NCI-H446 (cell line): ENCODE data around the gene GDF7.
A peak's percentile ranks its signal among the peaks of the same experiment; 100 is the strongest.

Experiments used
- DNase-seq, 2 experiments: peaks; one replicate each; lab custom pipeline; 2025; lab: John Stamatoyannopoulos, UW

The GDF7 gene

DNA sequence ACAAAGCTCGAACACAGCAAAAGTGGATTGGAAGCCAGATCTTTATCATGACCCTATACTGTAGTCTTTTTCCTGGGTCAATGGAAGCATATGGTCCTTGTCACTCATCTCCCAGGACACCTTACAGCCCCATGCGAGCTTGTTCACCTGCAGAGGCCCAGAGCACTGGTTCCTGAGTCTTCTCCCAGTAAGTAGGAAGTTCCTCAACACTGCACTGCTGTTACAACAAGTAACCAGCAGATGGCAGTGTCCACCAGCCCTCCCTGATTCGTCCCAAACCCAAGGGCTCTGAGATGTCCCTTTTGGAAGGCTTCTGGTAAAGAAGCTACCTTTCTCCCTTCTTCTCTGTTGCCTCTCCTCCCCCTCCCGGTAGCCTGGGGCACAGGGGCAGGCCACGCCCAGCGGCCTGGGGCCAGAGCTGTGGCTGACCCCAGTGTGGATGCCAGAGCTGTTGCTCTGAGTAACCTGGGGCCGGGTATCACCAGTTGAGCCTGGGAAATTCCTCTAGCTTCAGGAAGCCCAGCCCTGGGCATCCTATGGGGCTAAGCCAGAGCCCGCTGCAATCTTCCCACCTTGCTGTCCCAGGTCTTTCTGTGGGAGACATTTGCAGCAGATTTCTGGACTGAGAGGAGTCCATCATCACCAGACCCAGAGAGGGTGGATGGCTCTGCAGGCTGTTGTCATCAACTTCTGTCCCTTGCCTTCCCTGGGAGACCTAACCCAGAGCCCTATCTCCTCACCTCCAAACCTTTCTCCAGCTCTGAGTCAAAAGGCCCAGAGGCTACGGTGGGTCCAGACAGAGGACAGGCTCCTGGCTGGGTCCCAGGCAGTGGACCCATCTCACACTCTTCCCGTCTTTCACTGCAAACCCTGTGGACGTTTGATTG lies 5.3 kb upstream of the GDF7 start:
- peak; percentile 74 to 77 for DNase-seq

DNA sequence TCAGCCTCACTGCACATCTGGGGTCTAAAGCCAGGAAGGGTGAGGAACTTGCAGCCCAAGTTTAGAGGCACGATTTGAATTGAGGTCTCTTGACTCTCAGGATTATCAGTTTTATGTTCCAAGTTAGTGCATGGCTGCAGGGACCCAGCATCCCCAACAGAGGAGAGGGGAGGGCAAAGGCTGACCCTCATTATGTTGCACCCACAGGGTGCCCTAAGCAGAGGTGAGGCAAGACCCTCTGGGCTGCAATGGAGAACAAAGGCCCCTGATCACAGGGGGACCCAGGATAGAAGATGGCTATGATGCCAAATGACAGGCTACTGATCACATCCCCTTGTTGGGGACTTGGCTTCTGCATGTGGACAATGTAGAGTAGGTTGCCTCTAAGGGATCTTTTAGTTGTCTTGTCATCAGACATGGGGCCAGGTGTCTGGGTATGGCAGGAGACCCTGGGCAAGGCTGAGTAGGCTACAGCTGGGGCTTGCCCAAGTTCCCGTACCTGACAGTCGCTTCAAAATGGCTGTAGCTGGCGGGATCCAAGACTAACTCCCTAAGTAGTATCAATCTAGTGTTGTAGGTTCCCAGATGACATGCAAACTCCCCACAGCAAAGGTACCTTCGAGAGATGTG lies 4.5 kb upstream of the GDF7 start:
- no peak for DNase-seq

DNA sequence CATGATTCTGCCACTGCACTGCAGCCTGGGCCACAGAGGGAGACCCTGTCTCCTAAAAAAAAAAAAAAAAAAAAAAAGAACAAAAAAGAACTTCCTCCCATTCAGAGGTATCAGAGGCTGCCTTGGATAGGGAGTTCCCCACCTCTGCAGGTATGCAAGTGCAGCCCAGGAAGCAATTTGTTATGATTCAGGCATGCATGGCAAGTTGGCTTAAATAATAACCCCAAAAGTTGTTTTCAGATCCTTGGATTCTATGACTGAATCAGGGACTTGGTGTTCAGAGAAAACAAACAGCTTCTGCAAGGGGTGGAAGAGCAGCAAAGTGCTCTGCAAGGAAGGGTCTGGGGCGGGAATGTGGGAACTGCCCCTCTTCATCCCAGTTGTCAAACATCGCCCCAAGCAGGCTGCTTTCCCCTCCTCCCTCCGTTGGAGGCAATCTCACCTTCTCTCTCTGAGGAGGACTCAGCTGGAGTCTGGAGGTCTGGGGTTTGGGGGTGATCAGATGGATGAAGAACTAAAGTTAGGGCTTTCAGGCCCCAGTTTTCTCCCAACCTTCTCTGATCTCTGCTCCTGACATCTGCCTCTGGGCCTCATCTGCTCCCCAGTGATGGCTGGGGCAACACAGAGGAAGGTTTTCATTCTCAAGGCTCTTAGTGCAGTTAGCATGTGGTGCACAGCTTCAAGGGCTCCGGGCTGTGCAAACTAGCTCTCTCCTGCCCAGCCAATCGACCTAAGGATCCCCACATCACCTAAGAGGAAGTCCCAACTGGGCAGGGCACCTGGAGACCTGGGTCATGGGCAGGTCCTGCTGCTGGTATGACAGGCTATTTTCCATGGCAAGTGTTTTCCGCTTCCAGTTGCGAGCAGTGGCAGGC lies 3.5 kb upstream of the GDF7 start:
- DNase-seq = no peak

DNA sequence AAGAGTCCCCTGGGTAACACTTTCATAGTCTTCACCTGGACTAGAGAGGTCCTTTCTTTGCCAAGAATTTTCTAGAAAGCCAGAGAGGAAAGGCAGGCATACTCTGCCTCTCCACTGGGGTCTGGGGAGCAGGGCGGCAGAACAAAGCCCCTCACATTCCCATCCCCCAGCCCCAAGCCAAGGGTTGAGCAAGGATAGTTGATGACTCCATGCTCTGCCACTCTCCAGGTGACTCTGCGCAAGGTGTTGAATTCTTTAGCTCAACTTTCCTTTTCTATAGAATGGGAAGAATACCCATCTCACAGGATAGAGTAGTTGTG lies 2.9 kb upstream of the GDF7 start:
- DNase-seq = no peak

DNA sequence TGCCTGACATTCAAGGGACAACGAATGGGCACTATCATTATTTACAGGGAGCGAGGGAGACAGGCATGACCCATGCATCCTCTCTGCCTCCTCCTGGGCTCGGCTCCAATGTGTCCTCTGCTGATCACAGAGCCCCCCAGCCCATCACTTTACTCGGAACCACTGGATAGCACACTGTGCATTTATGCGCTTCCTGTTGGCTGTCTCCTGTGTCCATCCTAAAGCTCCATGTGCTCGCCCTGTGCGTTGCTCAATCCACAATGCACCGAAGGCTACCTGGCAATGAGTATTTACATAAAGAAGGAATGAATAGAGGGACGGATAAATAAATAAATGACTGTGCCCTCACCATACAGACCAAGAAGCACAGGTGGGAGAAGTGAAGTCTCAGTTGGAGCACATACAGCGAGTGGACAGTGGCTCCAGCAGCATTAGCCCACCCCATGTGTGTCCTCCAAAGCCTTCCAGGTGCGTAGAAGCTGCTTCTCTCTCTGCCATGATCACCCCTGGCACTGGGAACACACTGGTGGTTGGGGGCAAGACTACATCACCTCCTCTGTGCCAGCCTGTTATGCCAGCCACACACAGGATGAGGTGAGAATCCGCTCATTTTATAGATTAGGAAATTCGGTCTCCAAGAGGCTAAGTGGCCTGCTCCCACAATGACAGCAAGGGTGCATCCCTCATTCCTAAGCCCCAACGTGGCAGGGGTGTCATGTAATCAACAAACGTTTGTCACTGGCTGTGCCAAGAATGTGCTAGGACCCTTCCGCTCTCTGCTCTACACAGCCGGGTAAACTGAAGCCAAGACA lies 2.3 kb upstream of the GDF7 start:
- no peak for DNase-seq

DNA sequence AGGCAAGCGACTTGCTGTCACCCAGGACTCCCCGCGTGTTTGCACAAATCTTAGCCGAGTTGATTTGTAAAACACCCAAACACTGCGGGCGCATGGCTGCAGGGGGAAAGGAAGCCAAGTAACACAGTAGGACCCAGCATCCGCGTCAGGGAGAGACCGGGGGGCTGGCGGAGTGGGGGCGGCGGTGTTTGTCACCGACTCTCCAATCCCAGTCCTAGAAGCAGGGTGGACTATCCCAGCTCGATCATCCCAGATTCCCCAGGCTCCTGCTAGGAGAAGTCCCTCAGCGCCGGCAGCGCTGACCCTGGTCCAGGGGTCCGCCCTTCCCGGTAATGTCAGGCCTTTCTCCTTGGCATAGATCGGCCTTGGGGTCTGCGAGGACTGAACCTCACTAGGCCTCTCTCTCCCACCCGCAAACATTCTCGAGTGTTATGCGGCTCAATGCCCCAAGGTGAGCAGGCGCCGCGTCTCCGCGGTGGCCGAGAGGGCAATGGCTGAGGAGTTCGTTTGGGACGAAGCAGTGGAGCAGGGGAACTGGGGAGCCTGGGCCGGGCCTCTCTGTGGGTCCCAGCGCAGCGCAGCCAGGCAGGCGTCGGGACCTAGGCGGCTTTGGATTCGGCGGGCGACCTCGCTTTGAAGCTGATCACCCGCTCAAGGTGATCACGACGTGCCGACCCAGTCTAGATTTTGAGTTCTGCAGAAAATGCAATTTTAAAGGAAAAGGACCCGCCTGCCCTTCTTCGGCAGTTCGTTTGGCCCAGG lies 1.5 kb upstream of the GDF7 start:
- DNase-seq = no peak

DNA sequence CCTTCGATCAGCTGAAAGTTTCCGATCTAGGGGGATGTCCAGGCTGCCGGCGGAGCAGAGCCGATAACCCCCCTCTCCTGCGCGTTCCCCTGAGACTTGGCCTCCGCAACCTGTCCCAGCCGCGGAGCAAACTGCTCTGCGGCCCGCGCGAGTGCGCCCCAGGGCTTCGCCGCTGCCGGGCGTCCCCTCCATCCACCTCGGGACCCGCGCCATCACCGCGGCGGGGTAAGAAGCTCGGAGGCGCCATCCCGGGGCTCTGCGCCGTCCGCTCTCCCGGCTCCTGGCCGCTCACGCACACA lies 990 bp upstream of the GDF7 start:
- no peak for DNase-seq

DNA sequence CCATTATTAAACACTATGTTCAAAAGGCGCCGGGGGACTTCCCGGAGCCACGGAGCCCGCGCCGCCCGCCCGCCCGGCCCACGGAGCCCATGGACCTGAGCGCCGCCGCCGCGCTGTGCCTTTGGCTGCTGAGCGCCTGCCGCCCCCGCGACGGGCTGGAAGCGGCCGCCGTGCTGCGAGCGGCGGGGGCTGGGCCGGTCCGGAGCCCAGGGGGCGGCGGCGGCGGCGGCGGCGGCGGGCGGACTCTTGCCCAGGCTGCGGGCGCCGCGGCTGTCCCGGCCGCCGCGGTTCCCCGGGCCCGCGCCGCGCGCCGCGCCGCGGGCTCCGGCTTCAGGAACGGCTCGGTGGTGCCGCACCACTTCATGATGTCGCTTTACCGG lies 197 bp downstream of the GDF7 start:
- DNase-seq = no peak

DNA sequence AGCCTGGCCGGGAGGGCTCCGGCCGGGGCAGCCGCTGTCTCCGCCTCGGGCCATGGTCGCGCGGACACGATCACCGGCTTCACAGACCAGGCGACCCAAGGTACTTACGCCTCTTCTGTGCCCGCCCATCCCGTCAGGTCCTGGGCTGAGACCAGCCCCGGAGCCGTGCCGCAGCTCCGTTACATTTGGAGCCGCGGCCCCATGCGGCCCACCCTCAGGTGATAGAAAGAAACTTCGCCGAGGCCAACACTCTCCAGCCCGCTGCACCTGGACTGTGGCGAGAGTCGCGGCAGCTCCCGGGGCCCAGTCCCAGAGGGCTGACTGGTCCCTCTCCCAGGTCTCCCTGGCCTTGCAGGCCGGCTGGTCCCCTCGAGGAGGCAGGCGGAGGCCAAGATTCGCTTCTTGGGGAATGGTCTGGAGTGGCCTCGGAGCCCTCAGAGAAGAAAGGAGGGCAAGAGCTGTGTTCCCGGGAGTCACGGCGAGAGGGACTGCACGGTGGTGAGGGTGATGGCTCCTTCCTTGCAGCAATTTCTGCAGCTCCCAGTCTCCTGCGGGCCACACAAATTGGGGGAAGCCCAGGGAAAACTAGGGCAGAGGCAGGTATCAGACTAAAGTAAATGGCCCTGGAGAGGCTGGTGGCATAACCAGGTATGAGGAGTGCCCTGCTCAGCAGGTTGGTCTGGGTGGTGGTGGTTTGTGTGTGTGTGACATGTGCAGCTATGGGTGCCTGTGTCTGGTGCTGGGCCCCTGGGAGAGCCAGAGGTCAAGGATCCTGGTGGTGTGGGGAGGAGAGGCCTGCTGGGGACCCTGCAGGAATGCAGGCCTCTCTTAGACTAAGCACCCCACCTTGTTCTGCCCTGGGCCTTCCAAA lies 822 bp downstream of the GDF7 start:
- no peak for DNase-seq

DNA sequence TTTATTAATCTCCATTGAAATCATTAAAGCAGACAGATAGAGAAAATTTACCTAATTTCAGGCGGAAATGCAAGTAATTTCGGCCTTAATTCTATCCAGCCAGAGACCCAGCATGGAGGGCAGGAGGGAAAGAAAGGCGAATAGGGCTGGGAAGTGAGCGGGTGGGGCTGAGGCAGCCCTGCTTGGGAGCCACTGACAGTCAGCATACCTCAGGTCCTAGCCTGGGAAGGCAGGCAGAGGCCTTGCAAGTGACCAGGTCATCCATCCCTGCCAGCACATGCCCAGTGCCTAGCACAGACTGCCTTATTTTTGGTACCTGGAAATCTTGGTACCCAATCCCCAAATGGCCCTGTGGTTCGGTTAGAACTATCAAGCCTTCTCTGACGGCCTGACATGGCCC lies 1.5 kb downstream of the GDF7 start:
- no peak for DNase-seq

DNA sequence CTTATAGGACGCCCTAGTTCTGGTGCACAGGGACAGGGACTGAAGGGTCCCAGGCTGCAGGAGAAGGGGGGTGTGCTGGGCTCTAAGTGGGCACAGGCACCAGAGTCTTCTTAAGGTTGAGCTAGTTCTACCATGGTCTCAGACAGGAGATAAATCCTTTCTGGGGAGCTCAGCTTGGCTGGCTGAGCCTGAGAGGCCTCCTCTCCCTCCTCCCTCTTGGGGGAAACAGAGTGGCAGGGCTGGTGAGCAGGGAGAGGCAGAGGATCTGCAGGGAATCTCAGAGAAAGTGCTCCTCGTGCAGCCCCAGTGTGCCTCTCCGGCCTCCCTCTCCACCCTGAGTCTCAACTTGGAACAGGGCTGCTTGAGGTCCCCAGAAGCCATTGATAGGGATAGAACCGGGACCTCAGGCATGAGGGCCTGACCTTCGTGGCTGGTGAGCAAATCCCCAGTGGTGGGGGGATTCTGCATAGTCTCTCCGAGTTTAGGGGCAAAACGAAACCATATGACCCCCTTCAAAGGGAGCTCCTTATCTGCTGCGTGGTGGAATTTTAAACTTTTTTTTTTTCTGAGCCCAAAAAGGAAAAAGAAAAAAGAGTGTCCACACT lies 2.0 kb downstream of the GDF7 start:
- no peak for DNase-seq

DNA sequence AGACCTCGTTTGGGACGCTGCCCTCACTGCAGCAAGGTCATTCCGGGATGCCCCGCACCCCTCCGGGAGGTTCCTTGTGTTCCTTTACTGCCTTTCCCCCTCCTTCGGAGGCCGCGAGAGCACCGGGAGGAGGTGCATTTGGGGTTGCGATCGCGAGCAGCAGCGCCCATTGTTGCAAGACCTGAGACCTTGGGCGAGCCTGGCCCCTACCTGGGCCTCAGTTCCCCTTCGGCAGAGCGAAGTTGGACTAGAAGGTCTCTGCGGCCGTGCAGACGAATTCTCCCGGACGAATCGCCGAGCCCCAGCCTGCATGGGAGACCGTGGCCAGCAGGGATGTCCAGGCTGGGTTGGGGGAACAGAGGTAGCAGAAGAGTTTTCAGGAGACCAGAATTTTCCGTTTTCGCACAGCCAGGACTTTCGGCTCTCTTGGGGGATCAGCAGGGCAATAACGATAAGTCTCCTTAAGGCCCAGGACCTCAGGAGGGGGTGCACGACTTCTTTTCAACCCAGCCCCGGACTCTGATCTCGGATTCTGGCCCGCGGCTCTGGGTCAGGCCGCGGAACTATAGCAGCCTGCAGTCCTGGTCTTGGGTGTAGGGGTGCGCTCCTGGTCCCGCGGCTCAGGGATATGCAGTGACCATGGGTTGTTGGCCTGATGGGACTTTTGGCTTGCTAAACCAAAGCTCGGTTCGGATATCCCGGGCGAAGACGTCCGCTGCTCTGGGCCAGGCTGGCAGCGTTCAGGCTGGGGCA lies 2.8 kb downstream of the GDF7 start:
- no peak for DNase-seq

DNA sequence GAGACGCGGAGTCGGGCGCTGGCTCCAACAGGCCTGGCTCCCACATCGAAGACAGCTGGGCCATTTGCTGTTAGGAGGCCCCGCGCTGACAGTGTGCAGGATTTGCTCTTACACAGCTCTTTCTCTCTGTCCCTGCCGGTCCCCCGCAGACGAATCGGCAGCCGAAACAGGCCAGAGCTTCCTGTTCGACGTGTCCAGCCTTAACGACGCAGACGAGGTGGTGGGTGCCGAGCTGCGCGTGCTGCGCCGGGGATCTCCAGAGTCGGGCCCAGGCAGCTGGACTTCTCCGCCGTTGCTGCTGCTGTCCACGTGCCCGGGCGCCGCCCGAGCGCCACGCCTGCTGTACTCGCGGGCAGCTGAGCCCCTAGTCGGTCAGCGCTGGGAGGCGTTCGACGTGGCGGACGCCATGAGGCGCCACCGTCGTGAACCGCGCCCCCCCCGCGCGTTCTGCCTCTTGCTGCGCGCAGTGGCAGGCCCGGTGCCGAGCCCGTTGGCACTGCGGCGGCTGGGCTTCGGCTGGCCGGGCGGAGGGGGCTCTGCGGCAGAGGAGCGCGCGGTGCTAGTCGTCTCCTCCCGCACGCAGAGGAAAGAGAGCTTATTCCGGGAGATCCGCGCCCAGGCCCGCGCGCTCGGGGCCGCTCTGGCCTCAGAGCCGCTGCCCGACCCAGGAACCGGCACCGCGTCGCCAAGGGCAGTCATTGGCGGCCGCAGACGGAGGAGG lies 3.5 kb downstream of the GDF7 start:
- DNase-seq = no peak

DNA sequence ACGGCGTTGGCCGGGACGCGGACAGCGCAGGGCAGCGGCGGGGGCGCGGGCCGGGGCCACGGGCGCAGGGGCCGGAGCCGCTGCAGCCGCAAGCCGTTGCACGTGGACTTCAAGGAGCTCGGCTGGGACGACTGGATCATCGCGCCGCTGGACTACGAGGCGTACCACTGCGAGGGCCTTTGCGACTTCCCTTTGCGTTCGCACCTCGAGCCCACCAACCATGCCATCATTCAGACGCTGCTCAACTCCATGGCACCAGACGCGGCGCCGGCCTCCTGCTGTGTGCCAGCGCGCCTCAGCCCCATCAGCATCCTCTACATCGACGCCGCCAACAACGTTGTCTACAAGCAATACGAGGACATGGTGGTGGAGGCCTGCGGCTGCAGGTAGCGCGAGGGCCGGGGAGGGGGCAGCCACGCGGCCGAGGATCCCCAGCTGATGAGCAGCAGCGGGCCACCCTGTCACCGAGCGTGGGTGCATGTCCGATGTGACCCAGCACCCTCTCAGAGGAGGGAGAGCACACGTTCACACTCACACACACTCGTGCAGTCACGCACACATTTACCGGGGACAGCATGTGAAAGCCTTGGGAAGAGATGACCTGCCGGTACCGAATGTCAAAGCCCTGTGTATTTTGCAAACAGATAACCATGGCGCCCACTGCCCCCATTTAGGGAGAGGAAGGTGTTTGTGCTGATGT lies 4.2 kb downstream of the GDF7 start:
- DNase-seq = no peak

DNA sequence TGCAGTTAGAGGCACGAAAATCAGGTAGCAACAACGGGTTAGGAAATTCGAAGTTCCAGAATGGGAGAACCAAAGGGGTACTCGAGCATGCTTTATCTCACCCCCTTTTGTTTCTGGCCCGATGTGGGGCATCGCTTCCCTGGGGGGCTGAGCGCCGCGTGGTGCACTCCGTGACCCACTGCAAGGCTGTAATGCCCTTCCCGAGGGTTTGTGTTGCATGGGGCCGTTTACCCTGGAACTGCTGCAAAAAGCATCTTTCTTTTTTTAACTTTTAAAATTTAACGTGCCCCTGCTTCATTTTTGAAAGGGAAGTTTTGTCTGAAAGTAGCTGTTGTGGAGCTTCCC lies 4.8 kb downstream of the GDF7 start:
- DNase-seq = no peak

DNA sequence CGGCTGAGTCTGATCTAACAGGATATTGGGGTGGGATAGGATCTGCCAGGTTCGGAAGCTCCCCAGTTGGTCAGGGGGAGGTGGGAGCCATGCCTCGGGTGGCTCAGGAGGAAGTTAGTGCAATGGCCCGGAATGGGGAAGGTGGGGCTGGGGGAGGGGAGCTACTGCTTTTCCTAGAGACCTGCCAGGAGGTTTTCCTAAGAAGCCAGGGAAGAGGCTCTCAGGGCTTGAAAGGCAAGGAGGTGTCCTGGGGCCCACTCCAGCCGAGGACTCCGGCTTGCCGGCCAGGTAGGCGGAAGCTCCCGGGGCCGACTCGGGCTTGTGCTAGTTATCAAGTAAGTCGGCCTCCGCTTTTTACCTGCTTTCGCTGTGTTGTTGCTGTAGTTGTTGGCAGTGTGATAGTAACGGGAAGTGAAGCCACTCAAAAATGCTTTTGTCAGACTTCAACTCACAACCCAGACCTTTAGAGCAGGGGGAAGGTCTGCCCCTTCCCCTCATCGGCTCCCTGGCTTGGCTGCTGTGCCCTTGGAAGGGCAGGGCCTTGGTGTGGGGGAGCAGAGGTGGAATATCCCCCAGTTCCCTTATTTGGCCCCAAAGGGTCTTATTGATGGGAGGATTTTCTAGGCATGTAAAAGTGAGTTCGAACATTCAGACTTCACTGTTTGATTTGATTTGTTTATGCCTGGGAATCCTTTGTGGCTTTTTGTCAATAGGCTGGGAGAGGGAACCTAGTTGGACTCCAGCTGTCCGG lies 5.4 kb downstream of the GDF7 start:
- no peak for DNase-seq

DNA sequence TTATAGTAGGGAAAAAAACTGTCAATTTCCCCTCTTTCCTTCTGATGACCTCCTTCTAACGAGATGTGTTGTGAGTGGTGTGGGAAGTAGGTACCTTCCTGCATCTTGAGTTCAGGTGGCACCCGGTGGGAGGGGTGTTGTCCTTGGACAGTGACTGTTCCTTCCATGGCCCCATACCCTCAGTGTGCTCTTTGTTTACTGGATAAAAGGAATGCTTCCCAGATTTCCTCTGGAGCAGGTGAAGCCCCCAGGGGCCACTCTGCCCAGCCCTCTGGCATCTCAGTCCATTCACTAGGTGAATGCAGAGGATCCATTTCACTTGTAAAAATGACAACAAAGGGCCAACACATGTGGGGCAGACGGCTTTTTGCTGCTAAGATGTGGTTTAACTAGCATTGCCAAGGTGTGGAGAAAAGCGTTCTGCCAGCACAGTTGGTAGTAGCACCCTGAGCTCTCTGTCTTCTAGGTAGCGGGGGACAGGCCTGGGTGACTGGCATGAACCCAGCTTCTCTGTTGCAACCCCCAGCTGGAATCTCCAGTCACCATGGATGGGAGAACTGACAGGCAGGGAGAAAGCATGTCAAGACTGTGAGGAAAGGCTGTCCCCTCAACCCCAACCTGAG lies 6.9 kb downstream of the GDF7 start:
- DNase-seq = no peak
